ENCODE results near the gene GLCE.
"Not testable (repeated sequence)": the region's sequence is repeated elsewhere in the genome, so short reads cannot be mapped to it uniquely, and the experiment has no call there.

The GLCE gene

GRCh38 chr15:69291651-69292050 is 131.2 kb downstream of the GLCE start:
- not testable (repeated sequence) for H3K27ac ChIP-seq (ENCODE audit: low read depth, low read length); H3K9ac ChIP-seq (ENCODE audit: low read depth, low read length); H3K4me3 ChIP-seq (ENCODE audit: low read depth, low read length); H3K9me3 ChIP-seq (ENCODE audit: control insufficient read depth, insufficient read depth, low read length); H3K36me3 ChIP-seq (ENCODE audit: control insufficient read depth, insufficient read depth, low read length); H3K4me1 ChIP-seq (ENCODE audit: control insufficient read depth, insufficient read depth, low read length); H3K27me3 ChIP-seq (ENCODE audit: control insufficient read depth, insufficient read depth, low read length)

GRCh38 chr15:69292826-69293420 is 132.5 kb downstream of the GLCE start:
- H3K4me1 ChIP-seq (ENCODE audit: control insufficient read depth, insufficient read depth, low read length), result no peaks in the 10 kb centered on the region; the same call in 1 of the 2 replicates

GRCh38 chr15:69293741-69294615 is 133.5 kb downstream of the GLCE start:
- H3K36me3 ChIP-seq (ENCODE audit: control insufficient read depth, insufficient read depth, low read length), result no peaks in the 10 kb centered on the region
- no peak overlapping the region for H3K9ac ChIP-seq (ENCODE audit: low read depth, low read length)
- H3K4me1 ChIP-seq (ENCODE audit: control insufficient read depth, insufficient read depth, low read length), result peaks cover 5% of the 10 kb centered on the region
- H3K9me3 ChIP-seq (ENCODE audit: control insufficient read depth, insufficient read depth, low read length), result no peaks in the 10 kb centered on the region
- H3K27me3 ChIP-seq (ENCODE audit: control insufficient read depth, insufficient read depth, low read length), result peaks cover 24% of the 10 kb centered on the region
- no peak overlapping the region for H3K27ac ChIP-seq (ENCODE audit: low read depth, low read length)
- H3K4me3 ChIP-seq (ENCODE audit: low read depth, low read length), result no peak overlapping the region

More at GRCh38 chr15:69292826-69293420, 132.5 kb downstream of the GLCE start:
- Histone ChIP-seq H3K9ac (ENCODE audit: low read depth, low read length) (no peak overlapping the region), H3K4me3 (ENCODE audit: low read depth, low read length) (no peak overlapping the region), H3K9me3 (ENCODE audit: control insufficient read depth, insufficient read depth, low read length) (no peaks in the 10 kb centered on the region), H3K27me3 (ENCODE audit: control insufficient read depth, insufficient read depth, low read length) (peaks cover 14% of the 10 kb centered on the region), H3K27ac (ENCODE audit: low read depth, low read length) (no peak overlapping the region), H3K36me3 (ENCODE audit: control insufficient read depth, insufficient read depth, low read length) (no peaks in the 10 kb centered on the region)

GRCh38 chr15:69296606-69297005 is 136.2 kb downstream of the GLCE start:
- Histone ChIP-seq H3K27me3 (ENCODE audit: control insufficient read depth, insufficient read depth, low read length) (peaks cover 39% of the 10 kb centered on the region), H3K27ac (ENCODE audit: low read depth, low read length) (no peak overlapping the region), H3K9ac (ENCODE audit: low read depth, low read length) (no peak overlapping the region), H3K4me3 (ENCODE audit: low read depth, low read length) (no peak overlapping the region), H3K4me1 (ENCODE audit: control insufficient read depth, insufficient read depth, low read length) (peaks cover 14% of the 10 kb centered on the region), H3K9me3 (ENCODE audit: control insufficient read depth, insufficient read depth, low read length) (no peaks in the 10 kb centered on the region), H3K36me3 (ENCODE audit: control insufficient read depth, insufficient read depth, low read length) (no peaks in the 10 kb centered on the region)

GRCh38 chr15:69297642-69298353 is 137.4 kb downstream of the GLCE start:
- H3K27me3 ChIP-seq (ENCODE audit: control insufficient read depth, insufficient read depth, low read length), result peaks cover 39% of the 10 kb centered on the region
- H3K36me3 ChIP-seq (ENCODE audit: control insufficient read depth, insufficient read depth, low read length), result no peaks in the 10 kb centered on the region
- H3K27ac ChIP-seq (ENCODE audit: low read depth, low read length), result no peak overlapping the region
- peaks cover 14% of the 10 kb centered on the region for H3K4me1 ChIP-seq (ENCODE audit: control insufficient read depth, insufficient read depth, low read length)
- H3K9me3 ChIP-seq (ENCODE audit: control insufficient read depth, insufficient read depth, low read length), result no peaks in the 10 kb centered on the region
- peak overlapping the region; percentile 70; the same call in 1 of the 2 replicates for H3K4me3 ChIP-seq (ENCODE audit: low read depth, low read length)
- H3K9ac ChIP-seq (ENCODE audit: low read depth, low read length), result no peak overlapping the region

- Histone ChIP-seq H3K9me3 (ENCODE audit: control insufficient read depth, insufficient read depth, low read length) (no peaks in the 10 kb centered on the region), H3K4me1 (ENCODE audit: control insufficient read depth, insufficient read depth, low read length) (peaks cover 14% of the 10 kb centered on the region), H3K36me3 (ENCODE audit: control insufficient read depth, insufficient read depth, low read length) (no peaks in the 10 kb centered on the region), H3K4me3 (ENCODE audit: low read depth, low read length) (peak overlapping the region; percentile 70), H3K27me3 (ENCODE audit: control insufficient read depth, insufficient read depth, low read length) (peaks cover 39% of the 10 kb centered on the region), H3K9ac (ENCODE audit: low read depth, low read length) (no peak overlapping the region), H3K27ac (ENCODE audit: low read depth, low read length) (no peak overlapping the region)
Observed at GRCh38 chr15:69298354-69298696, 137.9 kb downstream of the GLCE start.

- Histone ChIP-seq H3K4me1 (ENCODE audit: control insufficient read depth, insufficient read depth, low read length) (peaks cover 14% of the 10 kb centered on the region), H3K27me3 (ENCODE audit: control insufficient read depth, insufficient read depth, low read length) (peaks cover 39% of the 10 kb centered on the region), H3K4me3 (ENCODE audit: low read depth, low read length) (peak within 1 kb of the TSS; percentile 70), H3K9ac (ENCODE audit: low read depth, low read length) (no peak within 1 kb of the TSS), H3K27ac (ENCODE audit: low read depth, low read length) (no peak within 1 kb of the TSS), H3K9me3 (ENCODE audit: control insufficient read depth, insufficient read depth, low read length) (no peaks in the 10 kb centered on the region), H3K36me3 (ENCODE audit: control insufficient read depth, insufficient read depth, low read length) (no peaks in the 10 kb centered on the region)
Observed at GRCh38 chr15:69298697-69299441, 138.4 kb downstream of the GLCE start, which contains the start of gene PAQR5. TSS of gene PAQR5 (plus strand) at chr15:69298912. CDS start at chr15:69360081, 61,169 bp downstream.

GRCh38 chr15:69299451-69299886 is 139.0 kb downstream of the GLCE start:
- Histone ChIP-seq H3K4me3 (ENCODE audit: low read depth, low read length) (peak overlapping the region; percentile 70), H3K27ac (ENCODE audit: low read depth, low read length) (no peak overlapping the region), H3K4me1 (ENCODE audit: control insufficient read depth, insufficient read depth, low read length) (peaks cover 14% of the 10 kb centered on the region), H3K9ac (ENCODE audit: low read depth, low read length) (no peak overlapping the region), H3K36me3 (ENCODE audit: control insufficient read depth, insufficient read depth, low read length) (no peaks in the 10 kb centered on the region), H3K9me3 (ENCODE audit: control insufficient read depth, insufficient read depth, low read length) (no peaks in the 10 kb centered on the region), H3K27me3 (ENCODE audit: control insufficient read depth, insufficient read depth, low read length) (peaks cover 39% of the 10 kb centered on the region)

GRCh38 chr15:69299943-69300588 is 139.6 kb downstream of the GLCE start:
- Histone ChIP-seq H3K4me3 (ENCODE audit: low read depth, low read length) (peak overlapping the region; percentile 70), H3K9ac (ENCODE audit: low read depth, low read length) (no peak overlapping the region), H3K4me1 (ENCODE audit: control insufficient read depth, insufficient read depth, low read length) (peaks cover 14% of the 10 kb centered on the region), H3K9me3 (ENCODE audit: control insufficient read depth, insufficient read depth, low read length) (no peaks in the 10 kb centered on the region), H3K27me3 (ENCODE audit: control insufficient read depth, insufficient read depth, low read length) (peaks cover 39% of the 10 kb centered on the region), H3K36me3 (ENCODE audit: control insufficient read depth, insufficient read depth, low read length) (no peaks in the 10 kb centered on the region), H3K27ac (ENCODE audit: low read depth, low read length) (no peak overlapping the region)

GRCh38 chr15:69301101-69301500 is 140.7 kb downstream of the GLCE start:
- H3K27me3 ChIP-seq (ENCODE audit: control insufficient read depth, insufficient read depth, low read length), result peaks cover 39% of the 10 kb centered on the region
- H3K9ac ChIP-seq (ENCODE audit: low read depth, low read length), result not testable (repeated sequence)

More at GRCh38 chr15:69301101-69301500, 140.7 kb downstream of the GLCE start:
- not testable (repeated sequence) for H3K27ac ChIP-seq (ENCODE audit: low read depth, low read length); H3K4me3 ChIP-seq (ENCODE audit: low read depth, low read length); H3K9me3 ChIP-seq (ENCODE audit: control insufficient read depth, insufficient read depth, low read length); H3K36me3 ChIP-seq (ENCODE audit: control insufficient read depth, insufficient read depth, low read length)
- H3K4me1 ChIP-seq (ENCODE audit: control insufficient read depth, insufficient read depth, low read length), result peaks cover 18% of the 10 kb centered on the region

All from HUES48 (cell line).